ENCODE results near the gene ARRDC5. TPM values are rescaled to one million over a fixed set of nuclear protein-coding genes. Genes with fewer than 3 reads are reported as not detected.
"Not testable (repeated sequence)": the region's sequence is repeated elsewhere in the genome, so short reads cannot be mapped to it uniquely, and the experiment has no call there.

Gene ARRDC5
- total RNA-seq, 2 experiments from 2014 or later = not detected

GRCh38 chr19:4909897-4910593, 7.3 kb upstream of the ARRDC5 start:
- ATAC-seq (peak; percentile 78), DNase-seq (peak; percentile 98)
- ChIA-PET POLR2A (interaction anchor here (1.1 kb wide), 1 partner anchor 37 kb away, joined by 4 read pairs; no protein-coding TSS in a partner anchor), CTCF (interaction anchor here (1.7 to 4.9 kb wide), 2 partner anchors 100 kb away, joined by 8 to 44 read pairs; no protein-coding TSS in a partner anchor)
- Mint-ChIP-seq H3K27me3 (no peaks in the 10 kb centered on the region), H3K9me3 (ENCODE audit: low read depth) (no peaks in the 10 kb centered on the region), H3K27ac (peak overlapping the region; percentile 90), H3K4me1 (peaks cover 42% of the 10 kb centered on the region), H3K4me3 (peak overlapping the region; percentile 83), H3K36me3 (ENCODE audit: low read depth) (peaks cover 44% of the 10 kb centered on the region)
- intact Hi-C loops (cut with DNase I, micrococcal nuclease) = loop anchor here (1.0 to 10.0 kb wide), 11 partner anchors 43 to 713 kb away; partner anchors contain the start of genes CHAF1A (in 1 of the 2), FEM1A (in 1 of the 2), HDGFL2 (in 1 of the 2) and KDM4B (in 1 of the 2)

GRCh38 chr19:4909156-4909896, 6.6 kb upstream of the ARRDC5 start, which contains the start of gene UHRF1:
UHRF1 (plus strand) TSS chr19:4909501; CDS start chr19:4910886, 1,385 bp downstream.
- intact Hi-C loops (cut with DNase I, micrococcal nuclease) = loop anchor here in 1 of 2 experiments (1.0 kb wide), 1 partner anchor 118 kb away; the partner anchor contains the start of gene FEM1A
- Mint-ChIP-seq H3K27ac (peak within 1 kb of the TSS; percentile 90), H3K9me3 (ENCODE audit: low read depth) (no peaks in the 10 kb centered on the region), H3K4me3 (peak within 1 kb of the TSS; percentile 83), H3K4me1 (peaks cover 34% of the 10 kb centered on the region), H3K27me3 (no peaks in the 10 kb centered on the region), H3K36me3 (ENCODE audit: low read depth) (peaks cover 37% of the 10 kb centered on the region)
- POLR2A ChIA-PET = no interaction called here
- peak; percentile 87 for DNase-seq
- CTCF ChIA-PET = interaction anchor here (1.7 kb wide), 1 partner anchor 99 kb away, joined by 8 read pairs; no protein-coding TSS in a partner anchor
- peak; percentile 28 for ATAC-seq

DNA sequence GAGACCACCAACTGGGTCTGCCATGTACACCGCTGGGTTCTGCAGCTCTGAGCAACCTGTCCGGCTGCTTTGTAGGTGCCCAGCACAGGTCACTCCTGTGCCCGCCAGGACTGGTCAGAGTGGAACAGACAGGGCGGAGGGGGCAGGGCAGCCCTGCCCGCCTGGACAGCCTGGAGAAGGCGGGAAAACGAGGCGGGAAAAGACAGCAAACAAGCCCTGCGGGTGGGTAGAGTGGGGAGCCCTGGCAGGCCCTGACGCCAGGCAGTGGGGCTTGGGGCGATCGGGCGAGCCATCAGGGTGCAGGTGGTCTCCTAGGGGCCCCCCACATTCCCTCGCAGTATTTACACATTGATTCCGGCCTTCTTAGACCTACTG, 6.1 kb upstream of the ARRDC5 start:
- H3K4me1 Mint-ChIP-seq = peaks cover 29% of the 10 kb centered on the region
- DNase-seq (no peak), ATAC-seq (no peak)
- H3K36me3 Mint-ChIP-seq (ENCODE audit: low read depth) = peaks cover 32% of the 10 kb centered on the region
- CTCF ChIA-PET = interaction anchor here (0.6 to 1.7 kb wide), 2 partner anchors 34 to 99 kb away, joined by 3 to 8 read pairs; no protein-coding TSS in a partner anchor
- H3K27me3 Mint-ChIP-seq = no peaks in the 10 kb centered on the region
- H3K9me3 Mint-ChIP-seq (ENCODE audit: low read depth) = no peaks in the 10 kb centered on the region
- peak overlapping the region; percentile 33 for H3K27ac Mint-ChIP-seq
- peak overlapping the region; percentile 83 for H3K4me3 Mint-ChIP-seq
- intact Hi-C loops (cut with DNase I, micrococcal nuclease) = loop anchor here in 1 of 2 experiments (1.0 kb wide), 1 partner anchor 117 kb away; the partner anchor contains the start of gene FEM1A
- POLR2A ChIA-PET = no interaction called here

DNA sequence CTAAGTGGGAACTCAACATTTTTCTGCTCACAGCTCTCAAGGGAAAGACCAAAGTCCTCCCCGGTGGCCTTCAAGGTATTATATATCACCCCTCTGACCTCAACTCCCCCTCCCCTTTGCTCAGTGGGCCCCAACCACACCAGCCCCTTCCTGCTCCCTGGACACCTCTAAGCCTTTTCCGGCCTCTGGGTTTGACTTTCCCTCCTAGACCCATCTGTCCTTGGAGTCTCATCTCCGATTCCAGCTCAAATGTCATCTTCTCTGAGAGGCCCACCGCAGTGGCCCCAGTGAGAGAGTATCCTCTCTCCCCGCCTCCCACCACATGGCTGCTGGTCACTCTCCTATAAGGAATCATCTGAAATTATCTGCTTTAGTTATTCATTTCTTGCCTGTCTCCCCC, 5.7 kb upstream of the ARRDC5 start:
- Mint-ChIP-seq H3K27me3 (no peaks in the 10 kb centered on the region), H3K4me1 (peaks cover 25% of the 10 kb centered on the region), H3K4me3 (peak overlapping the region; percentile 83), H3K9me3 (ENCODE audit: low read depth) (no peaks in the 10 kb centered on the region), H3K36me3 (ENCODE audit: low read depth) (peaks cover 28% of the 10 kb centered on the region), H3K27ac (peak overlapping the region; percentile 33)
- no peak for DNase-seq
- ChIA-PET CTCF (interaction anchor here (0.6 to 1.7 kb wide), 2 partner anchors 33 to 98 kb away, joined by 3 to 8 read pairs; no protein-coding TSS in a partner anchor), POLR2A (no interaction called here)
- no peak for ATAC-seq
- intact Hi-C loops (cut with DNase I, micrococcal nuclease) = no loop called here

DNA sequence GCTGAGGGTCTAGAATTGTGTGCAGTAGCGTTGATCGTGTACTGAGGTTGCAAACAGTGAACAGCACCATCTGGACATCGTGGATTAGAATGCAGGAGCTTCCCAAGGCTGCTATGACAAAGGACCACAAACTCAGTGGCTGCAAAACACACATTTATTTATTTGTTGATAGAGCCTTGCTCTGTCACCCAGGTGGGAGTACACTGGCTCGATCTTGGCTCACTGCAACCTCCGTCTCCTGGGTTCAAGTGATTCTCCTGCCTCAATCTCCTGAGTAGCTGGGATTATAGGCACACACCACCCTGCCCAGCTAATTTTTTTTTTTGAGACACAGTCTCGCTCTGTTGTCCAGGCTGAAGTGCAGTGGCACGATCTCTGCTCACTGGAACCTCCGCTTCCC, 4.3 kb upstream of the ARRDC5 start:
- peaks cover 15% of the 10 kb centered on the region for H3K36me3 Mint-ChIP-seq (ENCODE audit: low read depth)
- intact Hi-C loops (cut with DNase I, micrococcal nuclease) = no loop called here

GRCh38 chr19:4904481-4904880, 1.8 kb upstream of the ARRDC5 start:
- Mint-ChIP-seq H3K27ac (no peak overlapping the region), H3K36me3 (ENCODE audit: low read depth) (no peaks in the 10 kb centered on the region), H3K9me3 (ENCODE audit: low read depth) (no peaks in the 10 kb centered on the region), H3K4me1 (peaks cover 5% of the 10 kb centered on the region), H3K4me3 (no peak overlapping the region), H3K27me3 (no peaks in the 10 kb centered on the region)
- DNase-seq (no peak), ATAC-seq (no peak)
- CTCF ChIA-PET = interaction anchor here (1.0 to 1.9 kb wide), 2 partner anchors 33 to 95 kb away, joined by 3 to 5 read pairs; no protein-coding TSS in a partner anchor
- intact Hi-C loops (cut with DNase I, micrococcal nuclease) = no loop called here
- POLR2A ChIA-PET = no interaction called here

More for the DNA sequence above, 4.3 kb upstream of the ARRDC5 start:
- H3K27ac Mint-ChIP-seq = no peak overlapping the region
- CTCF ChIA-PET = interaction anchor here (0.7 to 1.5 kb wide), 2 partner anchors 8 to 36 kb away, joined by 3 read pairs; no protein-coding TSS in a partner anchor
- POLR2A ChIA-PET = no interaction called here
- no peak overlapping the region for H3K4me3 Mint-ChIP-seq
- DNase-seq = no peak
- H3K9me3 Mint-ChIP-seq (ENCODE audit: low read depth) = no peaks in the 10 kb centered on the region
- H3K4me1 Mint-ChIP-seq = peaks cover 11% of the 10 kb centered on the region
- no peaks in the 10 kb centered on the region for H3K27me3 Mint-ChIP-seq
- ATAC-seq = no peak

DNA sequence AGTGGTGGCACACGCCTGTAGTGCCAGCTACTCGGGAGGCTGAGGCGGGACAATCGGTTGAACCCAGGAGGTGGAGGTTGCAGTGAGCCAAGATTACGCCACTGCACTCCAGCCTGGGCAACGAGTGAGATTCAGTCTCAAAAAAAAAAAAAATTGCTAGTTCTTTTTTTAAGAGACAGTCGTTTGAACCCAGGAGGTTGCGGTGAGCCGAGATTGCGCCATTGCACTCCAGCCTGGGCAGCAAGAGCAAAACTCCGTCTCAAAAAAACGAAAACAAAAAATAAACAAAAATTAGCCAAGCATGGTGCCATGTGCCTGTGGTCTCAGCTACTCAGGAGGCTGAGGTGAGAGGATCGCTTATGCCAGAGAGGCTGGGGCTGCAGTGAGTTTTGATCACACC, 1.8 kb downstream of the ARRDC5 start:
- not testable (repeated sequence) for H3K9me3 Mint-ChIP-seq (ENCODE audit: low read depth)

GRCh38 chr19:4897146-4897545, 5.5 kb downstream of the ARRDC5 start:
- CTCF ChIA-PET = no interaction called here
- H3K9me3 Mint-ChIP-seq (ENCODE audit: low read depth) = no peaks in the 10 kb centered on the region
- no peaks in the 10 kb centered on the region for H3K4me1 Mint-ChIP-seq

More for the DNA sequence above, 1.8 kb downstream of the ARRDC5 start:
- H3K36me3 Mint-ChIP-seq (ENCODE audit: low read depth); POLR2A ChIA-PET; H3K27ac Mint-ChIP-seq; H3K27me3 Mint-ChIP-seq; H3K4me3 Mint-ChIP-seq; H3K4me1 Mint-ChIP-seq; DNase-seq; intact Hi-C loops (cut with DNase I, micrococcal nuclease); ATAC-seq: not testable (repeated sequence)
- CTCF ChIA-PET = interaction anchor here (0.6 kb wide), 1 partner anchor 11 kb away, joined by 3 read pairs; no protein-coding TSS in a partner anchor

DNA sequence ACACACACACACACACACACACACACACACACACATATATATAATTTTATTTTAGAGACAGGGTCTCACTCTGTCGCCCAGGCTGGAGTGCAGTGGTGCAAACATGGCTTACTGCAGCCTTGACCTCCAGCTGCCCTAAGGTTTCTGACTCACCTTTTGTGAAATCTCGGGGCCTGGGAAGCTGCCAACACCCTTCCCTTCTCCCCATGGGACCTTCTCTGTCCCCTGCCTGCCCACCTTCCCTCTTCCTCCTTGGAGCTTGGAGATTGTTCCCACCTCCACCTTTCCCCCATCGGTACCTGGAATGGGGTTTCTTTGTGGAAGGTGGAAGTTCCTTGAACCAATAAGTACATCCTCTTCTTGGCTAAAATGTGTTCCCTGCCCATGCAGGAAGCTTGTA, 6.3 kb downstream of the ARRDC5 start:
- H3K27ac Mint-ChIP-seq = no peak overlapping the region
- ChIA-PET CTCF (interaction anchor here (0.7 kb wide), 1 partner anchor 57 kb away, joined by 5 read pairs; no protein-coding TSS in a partner anchor), POLR2A (interaction anchor here (0.6 kb wide), 1 partner anchor 467 kb away, joined by 3 read pairs; no protein-coding TSS in a partner anchor)
- intact Hi-C loops (cut with DNase I, micrococcal nuclease) = no loop called here
- H3K9me3 Mint-ChIP-seq (ENCODE audit: low read depth) = no peaks in the 10 kb centered on the region
- H3K27me3 Mint-ChIP-seq = no peaks in the 10 kb centered on the region
- ATAC-seq (no peak), DNase-seq (no peak)
- H3K36me3 Mint-ChIP-seq (ENCODE audit: low read depth) = peaks cover 2% of the 10 kb centered on the region
- H3K4me3 Mint-ChIP-seq = no peak overlapping the region
- no peaks in the 10 kb centered on the region for H3K4me1 Mint-ChIP-seq

More at GRCh38 chr19:4897146-4897545, 5.5 kb downstream of the ARRDC5 start:
- intact Hi-C loops (cut with DNase I, micrococcal nuclease) = no loop called here
- Mint-ChIP-seq H3K4me3 (no peak overlapping the region), H3K27ac (no peak overlapping the region), H3K27me3 (no peaks in the 10 kb centered on the region), H3K36me3 (ENCODE audit: low read depth) (peaks cover 2% of the 10 kb centered on the region)
- ATAC-seq (no peak), DNase-seq (no peak)
- POLR2A ChIA-PET = no interaction called here

- DNase-seq; H3K27me3 Mint-ChIP-seq; CTCF ChIA-PET; H3K9me3 Mint-ChIP-seq (ENCODE audit: low read depth); H3K27ac Mint-ChIP-seq; POLR2A ChIA-PET; intact Hi-C loops (cut with DNase I, micrococcal nuclease); H3K4me3 Mint-ChIP-seq; H3K36me3 Mint-ChIP-seq (ENCODE audit: low read depth); ATAC-seq; H3K4me1 Mint-ChIP-seq: not testable (repeated sequence)
Observed at GRCh38 chr19:4892962-4893361, 9.7 kb downstream of the ARRDC5 start.

DNA sequence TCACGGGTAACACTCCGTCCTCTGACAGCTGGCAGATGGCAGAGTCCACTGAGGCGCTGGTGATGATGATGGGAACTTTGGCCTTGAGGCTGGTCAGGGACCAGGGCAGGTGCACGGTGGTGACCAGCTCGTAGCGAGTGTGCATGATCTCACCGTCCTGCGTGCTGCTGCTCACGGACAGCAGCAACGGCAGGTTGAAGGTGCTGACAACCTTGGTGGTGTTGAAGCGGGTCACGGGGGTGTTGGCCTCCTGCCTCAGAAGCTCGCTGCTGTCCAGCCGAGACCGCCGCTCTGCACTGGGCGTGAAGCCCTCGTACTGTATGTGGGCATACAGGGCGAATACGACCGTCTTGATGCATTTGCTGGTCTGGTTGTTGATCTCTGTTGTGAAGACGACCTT, 11.6 kb downstream of the ARRDC5 start:
- no peak for ATAC-seq
- H3K4me1 Mint-ChIP-seq = no peaks in the 10 kb centered on the region
- CTCF ChIA-PET = no interaction called here

More for the DNA sequence above, 11.6 kb downstream of the ARRDC5 start:
- H3K36me3 Mint-ChIP-seq (ENCODE audit: low read depth) = no peaks in the 10 kb centered on the region
- intact Hi-C loops (cut with DNase I, micrococcal nuclease) = no loop called here
- no peak overlapping the region for H3K27ac Mint-ChIP-seq
- POLR2A ChIA-PET = no interaction called here
- no peaks in the 10 kb centered on the region for H3K9me3 Mint-ChIP-seq (ENCODE audit: low read depth)
- no peak for DNase-seq
- no peak overlapping the region for H3K4me3 Mint-ChIP-seq
- H3K27me3 Mint-ChIP-seq = no peaks in the 10 kb centered on the region
